ENCODE results near the gene RTKN. TPM values are rescaled to one million over a fixed set of nuclear protein-coding genes. Genes with fewer than 3 reads are reported as not detected.
A peak's percentile ranks its signal among the peaks of the same experiment; 100 is the strongest.

Gene RTKN
- total and polyA plus RNA-seq, 2 experiments from 2014 or later: 74.2 to 77.5 TPM

- Histone ChIP-seq H3K36me3 (replicated peaks; ENCODE audit: insufficient read depth, low read depth) (no peaks in the 10 kb centered on the region), H3K27ac (peak overlapping the region; percentile 97), H3K4me2 (peak overlapping the region; percentile 79), H3K9me2 (replicated peaks; ENCODE audit: insufficient read depth) (no peaks in the 10 kb centered on the region), H3K79me2 (peaks cover 55% of the 10 kb centered on the region), H2AFZ (peak overlapping the region; percentile 89), H3K27me3 (no peaks in the 10 kb centered on the region), H3K4me3 (peak overlapping the region; percentile 62), H4K20me1 (ENCODE audit: insufficient read depth, poor library complexity, severe bottlenecking) (peaks cover 28% of the 10 kb centered on the region), H3K4me1 (ENCODE audit: insufficient read depth) (peaks cover 14% of the 10 kb centered on the region), H3K9me3 (ENCODE audit: low read depth) (no peaks in the 10 kb centered on the region)
- TF ChIP-seq EZH2 (IDR thresholded peaks at IDR 0.05; ENCODE audit: borderline replicate concordance) (no peak), EZH2phosphoT487 (IDR thresholded peaks at IDR 0.05; ENCODE audit: low read depth, severe bottlenecking, unreplicated experiment) (no peak), CTCF (IDR thresholded peaks at IDR 0.05; ENCODE audit: poor library complexity) (no peak)
- DNase-seq (ENCODE audit: low spot score): peak; percentile 36
- WGBS (ENCODE audit: low lambda C conversion rate, missing lambda C conversion rate): 1% methylated on average over 11 of the region's 11 CpGs
Observed at GRCh38 chr2:74391209-74391579, 50.5 kb downstream of the RTKN start.

- peaks cover 60% of the 10 kb centered on the region for H3K79me2 ChIP-seq
- H3K4me1 ChIP-seq (ENCODE audit: insufficient read depth): peaks cover 14% of the 10 kb centered on the region
- H3K36me3 ChIP-seq (replicated peaks; ENCODE audit: insufficient read depth, low read depth): no peaks in the 10 kb centered on the region
- 50% methylated on average over 5 of the region's 5 CpGs for WGBS (ENCODE audit: low lambda C conversion rate, missing lambda C conversion rate)
- H4K20me1 ChIP-seq (ENCODE audit: insufficient read depth, poor library complexity, severe bottlenecking): peaks cover 34% of the 10 kb centered on the region
- no peaks in the 10 kb centered on the region for H3K9me2 ChIP-seq (replicated peaks; ENCODE audit: insufficient read depth)
- H3K27ac ChIP-seq: no peak overlapping the region
- H3K4me3 ChIP-seq: peak overlapping the region; percentile 62
- TF ChIP-seq EZH2 (IDR thresholded peaks at IDR 0.05; ENCODE audit: borderline replicate concordance): no peak
- no peak for TF ChIP-seq EZH2phosphoT487 (IDR thresholded peaks at IDR 0.05; ENCODE audit: low read depth, severe bottlenecking, unreplicated experiment)
- TF ChIP-seq CTCF (IDR thresholded peaks at IDR 0.05; ENCODE audit: poor library complexity): no peak
- H3K27me3 ChIP-seq: no peaks in the 10 kb centered on the region
- DNase-seq (ENCODE audit: low spot score): no peak
- peak overlapping the region; percentile 79 for H3K4me2 ChIP-seq
- no peak overlapping the region for H2AFZ ChIP-seq
- no peaks in the 10 kb centered on the region for H3K9me3 ChIP-seq (ENCODE audit: low read depth)
Observed at GRCh38 chr2:74390606-74391005, 51.1 kb downstream of the RTKN start.

- Histone ChIP-seq H3K4me1 (ENCODE audit: insufficient read depth) (peaks cover 14% of the 10 kb centered on the region), H3K36me3 (replicated peaks; ENCODE audit: insufficient read depth, low read depth) (no peaks in the 10 kb centered on the region), H3K9me3 (ENCODE audit: low read depth) (no peaks in the 10 kb centered on the region), H3K27me3 (no peaks in the 10 kb centered on the region), H3K4me3 (no peak overlapping the region), H3K4me2 (no peak overlapping the region), H4K20me1 (ENCODE audit: insufficient read depth, poor library complexity, severe bottlenecking) (peaks cover 42% of the 10 kb centered on the region), H3K79me2 (peaks cover 90% of the 10 kb centered on the region), H3K27ac (no peak overlapping the region), H3K9me2 (replicated peaks; ENCODE audit: insufficient read depth) (no peaks in the 10 kb centered on the region), H2AFZ (no peak overlapping the region)
- no peak for DNase-seq (ENCODE audit: low spot score)
- 100% methylated on average over 1 of the region's 1 CpG for WGBS (ENCODE audit: low lambda C conversion rate, missing lambda C conversion rate)
- TF ChIP-seq CTCF (IDR thresholded peaks at IDR 0.05; ENCODE audit: poor library complexity) (no peak), EZH2 (IDR thresholded peaks at IDR 0.05; ENCODE audit: borderline replicate concordance) (no peak), EZH2phosphoT487 (IDR thresholded peaks at IDR 0.05; ENCODE audit: low read depth, severe bottlenecking, unreplicated experiment) (no peak)
Observed at GRCh38 chr2:74387346-74387745, 54.4 kb downstream of the RTKN start.

- 87% methylated on average over 8 of the region's 8 CpGs for WGBS (ENCODE audit: low lambda C conversion rate, missing lambda C conversion rate)
- H3K27ac ChIP-seq: no peak overlapping the region
- H3K4me1 ChIP-seq (ENCODE audit: insufficient read depth): peaks cover 12% of the 10 kb centered on the region
- no peak overlapping the region for H3K4me3 ChIP-seq
- no peak overlapping the region for H2AFZ ChIP-seq
- TF ChIP-seq EZH2phosphoT487 (IDR thresholded peaks at IDR 0.05; ENCODE audit: low read depth, severe bottlenecking, unreplicated experiment): no peak
- TF ChIP-seq EZH2 (IDR thresholded peaks at IDR 0.05; ENCODE audit: borderline replicate concordance): no peak
- TF ChIP-seq CTCF (IDR thresholded peaks at IDR 0.05; ENCODE audit: poor library complexity): no peak
- H3K4me2 ChIP-seq: no peak overlapping the region
- H3K9me2 ChIP-seq (replicated peaks; ENCODE audit: insufficient read depth): no peaks in the 10 kb centered on the region
- H3K27me3 ChIP-seq: no peaks in the 10 kb centered on the region
- H4K20me1 ChIP-seq (ENCODE audit: insufficient read depth, poor library complexity, severe bottlenecking): peaks cover 43% of the 10 kb centered on the region
- H3K79me2 ChIP-seq: peaks cover 97% of the 10 kb centered on the region
- DNase-seq (ENCODE audit: low spot score): no peak
- no peaks in the 10 kb centered on the region for H3K9me3 ChIP-seq (ENCODE audit: low read depth)
- no peaks in the 10 kb centered on the region for H3K36me3 ChIP-seq (replicated peaks; ENCODE audit: insufficient read depth, low read depth)
Observed at GRCh38 chr2:74385396-74385795, 56.3 kb downstream of the RTKN start.
